Measurements from ENCODE around the gene HS3ST5.

- TF ChIP-seq, protein P1, sequence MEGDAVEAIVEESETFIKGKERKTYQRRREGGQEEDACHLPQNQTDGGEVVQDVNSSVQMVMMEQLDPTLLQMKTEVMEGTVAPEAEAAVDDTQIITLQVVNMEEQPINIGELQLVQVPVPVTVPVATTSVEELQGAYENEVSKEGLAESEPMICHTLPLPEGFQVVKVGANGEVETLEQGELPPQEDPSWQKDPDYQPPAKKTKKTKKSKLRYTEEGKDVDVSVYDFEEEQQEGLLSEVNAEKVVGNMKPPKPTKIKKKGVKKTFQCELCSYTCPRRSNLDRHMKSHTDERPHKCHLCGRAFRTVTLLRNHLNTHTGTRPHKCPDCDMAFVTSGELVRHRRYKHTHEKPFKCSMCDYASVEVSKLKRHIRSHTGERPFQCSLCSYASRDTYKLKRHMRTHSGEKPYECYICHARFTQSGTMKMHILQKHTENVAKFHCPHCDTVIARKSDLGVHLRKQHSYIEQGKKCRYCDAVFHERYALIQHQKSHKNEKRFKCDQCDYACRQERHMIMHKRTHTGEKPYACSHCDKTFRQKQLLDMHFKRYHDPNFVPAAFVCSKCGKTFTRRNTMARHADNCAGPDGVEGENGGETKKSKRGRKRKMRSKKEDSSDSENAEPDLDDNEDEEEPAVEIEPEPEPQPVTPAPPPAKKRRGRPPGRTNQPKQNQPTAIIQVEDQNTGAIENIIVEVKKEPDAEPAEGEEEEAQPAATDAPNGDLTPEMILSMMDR (IDR thresholded peaks at IDR 0.05), result no peak
- no peak for TF ChIP-seq POLR2A (IDR thresholded peaks at IDR 0.05)
These were observed 2.1 kb upstream of the HS3ST5 start for GRCh38 chr6:114344971-114345275.

All from sigmoid colon (tissue), 3 donors.